Endothelial cell of umbilical vein (primary cell): Measurements from ENCODE around the gene KCNF1. TPM values are rescaled to one million over a fixed set of nuclear protein-coding genes. Genes with fewer than 3 reads are reported as not detected.

ENCODE experiments used
- Bru-seq: library from RNA; stranded (reverse); fragments of 400-500 nt; gene quantifications from one replicate; lab custom pipeline; 2021; lab: Mats Ljungman, UMichigan
- BruChase-seq, 2 experiments: library from RNA; stranded (reverse); fragments of 400-500 nt; gene quantifications; one replicate each; lab custom pipeline; 2021; lab: Mats Ljungman, UMichigan
- BruUV-seq: library from RNA; stranded (reverse); fragments of 400-500 nt; replicated peaks from 2 replicates; lab custom pipeline; 2021; lab: Mats Ljungman, UMichigan
- CTCF ChIA-PET: fragments of 300-600, 350-600 bp; sonication (Branson Sonifier 250); formaldehyde crosslinking; loops from one replicate; lab custom pipeline; 2021; ENCODE audit warnings: antibody characterized with exemption, inconsistent platforms; lab: Charles Lee
- POLR2A ChIA-PET: fragments of 300-600, 350-600 bp; sonication (Branson Sonifier 250); formaldehyde crosslinking; loops from one replicate; lab custom pipeline; 2021; ENCODE audit warnings: antibody characterized with exemption, inconsistent platforms; lab: Charles Lee
- DNase-seq: peaks from one replicate; pipeline ENCODE4 v3.0.0-alpha.2; 2011; ENCODE audit warnings: low read depth, low spot score
- FAIRE-seq: peaks from 2 replicates; lab custom pipeline; 2011; peaks lifted over from hg19 to GRCh38; lab: Jason Lieb, UNC
- H2AFZ ChIP-seq: 2 replicates; pipeline ENCODE4 v1.6.0; 2012; ENCODE audit warnings: low read depth, low read length, control low read depth, inconsistent platforms
- H3K27ac ChIP-seq: 2 replicates; pipeline ENCODE4 v1.5.1; 2011; ENCODE audit warnings: low read depth, mild to moderate bottlenecking, control low read depth, low read length, moderate library complexity; ENCODE audit not compliant: insufficient read depth
- H3K27me3 ChIP-seq, 2 experiments: 2 replicates each; pipeline versions ENCODE4 v1.6.0 to v1.6.1; 2011; ENCODE audit warnings: low read length in 2 of 2, mixed read lengths in 1 of 2; ENCODE audit not compliant: control insufficient read depth in 2 of 2, insufficient read depth in 2 of 2
- H3K36me3 ChIP-seq, 2 experiments: 2 replicates in 1 of 2; 3 replicates in 1 of 2; pipeline ENCODE4 v1.5.1; 2011; ENCODE audit warnings: low read length in 2 of 2, mild to moderate bottlenecking in 1 of 2, moderate library complexity in 1 of 2; ENCODE audit not compliant: control insufficient read depth in 2 of 2, insufficient read depth in 2 of 2; ENCODE audit errors: extremely low read depth in 1 of 2
- H3K4me1 ChIP-seq: 3 replicates; pipeline ENCODE4 v1.5.1; 2011; ENCODE audit warnings: mild to moderate bottlenecking, low read length; ENCODE audit not compliant: control insufficient read depth, insufficient read depth; ENCODE audit errors: extremely low read depth
- H3K4me2 ChIP-seq: 2 replicates; pipeline ENCODE4 v1.6.1; 2011; ENCODE audit warnings: low read length, control low read depth, mixed read lengths; ENCODE audit not compliant: insufficient read depth
- H3K4me3 ChIP-seq, 3 experiments: fragments of 200-600 bp in 1 of 3; sonication (generic), shearing (Covaris generic) in 1 of 3; replicated peaks in 1 of 3; 2 replicates each; pipeline ENCODE4 v1.5.1; 2011 to 2016; ENCODE audit warnings: control low read depth in 3 of 3, low read length in 3 of 3, mild to moderate bottlenecking in 2 of 3, inconsistent platforms in 1 of 3, low read depth in 1 of 3, moderate library complexity in 1 of 3; ENCODE audit not compliant: insufficient read depth in 1 of 3
- H3K79me2 ChIP-seq: 2 replicates; pipeline ENCODE4 v1.6.0; 2012; ENCODE audit warnings: low read length, inconsistent platforms; ENCODE audit not compliant: control insufficient read depth, insufficient read depth
- H3K9ac ChIP-seq: replicated peaks from 2 replicates; pipeline ENCODE3; 2011; ENCODE audit warnings: low read length, control low read depth; ENCODE audit not compliant: insufficient read depth; ENCODE audit errors: extremely low read depth
- H3K9me1 ChIP-seq: replicated peaks from 3 replicates; pipeline ENCODE4 v1.6.0; 2011; ENCODE audit warnings: mild to moderate bottlenecking, low read length; ENCODE audit not compliant: control insufficient read depth, insufficient read depth; ENCODE audit errors: extremely low read depth
- H3K9me3 ChIP-seq: replicated peaks from 2 replicates; pipeline ENCODE4 v1.5.1; 2012; ENCODE audit warnings: low read length, inconsistent platforms; ENCODE audit not compliant: control insufficient read depth, insufficient read depth
- H4K20me1 ChIP-seq: replicated peaks from 2 replicates; pipeline ENCODE3; 2011; ENCODE audit warnings: mild to moderate bottlenecking, low read length; ENCODE audit not compliant: control insufficient read depth, insufficient read depth; ENCODE audit errors: extremely low read depth
- CTCF ChIP-seq, 2 donors: IDR thresholded peaks; 1 replicate in 1 of 2; 2 replicates in 1 of 2; pipeline ENCODE4 v1.5.1; 2011; ENCODE audit warnings: low read length in 2 of 2, mild to moderate bottlenecking in 2 of 2, moderate library complexity in 2 of 2, control low read depth in 1 of 2, inconsistent platforms in 1 of 2, low read depth in 1 of 2; ENCODE audit not compliant: insufficient read depth in 1 of 2; ENCODE audit errors: extremely low read depth in 1 of 2
- POLR2AphosphoS5 ChIP-seq: IDR thresholded peaks from 2 replicates; pipeline ENCODE4 v1.6.1; 2012; ENCODE audit warnings: low read depth, mild to moderate bottlenecking, control low read depth, low read length, moderate library complexity; ENCODE audit not compliant: insufficient read depth
- dilution Hi-C: fragments of 300-500 bp; cut with MboI; formaldehyde crosslinking; loops from one replicate; pipeline ENCODE4 v1.15.0; 2019; ENCODE audit warnings: low sequenced_read_pairs; ENCODE audit not compliant: extremely low pct_ligation_motif_present
- intact Hi-C: fragments of 100-400 bp; cut with micrococcal nuclease; formaldehyde crosslinking; loops from one replicate; pipeline ENCODE4 v1.10.0; 2022
- long read RNA-seq: library from polyadenylated mRNA; stranded (forward); transcript quantifications from one replicate; pipeline ENCODE4 v2.0.0, GENCODE V29; 2021
- polyA minus RNA-seq, 3 experiments: library from RNA; depleted of rRNA, polyadenylated mRNA; stranded (reverse); fragments of >200 nt; gene quantifications; 1 replicate in 1 of 3; 2 replicates in 2 of 3; pipeline ENCODE4 v1.2.3, GENCODE V29; 2011
- polyA plus RNA-seq, 4 experiments: library from polyadenylated mRNA; depleted of rRNA in 3 of 4; stranded (reverse) in 3 of 4; unstranded in 1 of 4; fragments of >200 nt; gene quantifications; 2 replicates each; pipeline versions ENCODE4 v1.2.1 to v1.2.3, GENCODE V29; 2011 to 2012; ENCODE audit warnings: missing spikeins in 1 of 4
- total RNA-seq: library from RNA; stranded (reverse); gene quantifications from 2 replicates; pipeline ENCODE4 v1.2.3, GENCODE V29; 2021

KCNF1 gene
- total RNA-seq = 0.28 and 0.42 TPM in 2 replicates
- 0.23 and 0.27 TPM in 2 replicates for polyA plus RNA-seq
- polyA plus RNA-seq (2011; cell fraction: cytosol; rRNA removed) = 0.13 and 0.16 TPM in 2 replicates
- polyA plus RNA-seq (2011; cell fraction: nucleus; rRNA removed) = 0.17 TPM in 1 of 2 replicates, not detected in the other
- polyA plus RNA-seq (2012) = 0.43 and 0.48 TPM in 2 replicates
- 0.41 TPM in 1 of 2 replicates, not detected in the other for polyA minus RNA-seq
- not detected for polyA minus RNA-seq (2011; cell fraction: cytosol; rRNA and poly(A)+ RNA removed)
- 0.29 and 0.43 TPM in 2 replicates for polyA minus RNA-seq (2011; cell fraction: nucleus; rRNA and poly(A)+ RNA removed)
- Bru-seq, nascent RNA = not detected
- BruChase-seq, experiment 1, labeled RNA remaining after a 6-hour chase = percentile 17 among the genes with signal in this experiment
- BruChase-seq, experiment 2, labeled RNA remaining after a 2-hour chase = percentile 20 among the genes with signal in this experiment
- long read RNA-seq, partial matches to known transcripts = 0 of 1 reads
- long read RNA-seq, other reads (novel, unspliced or antisense) = 0 of 1 reads

GRCh38 chr2:10911291-10912075 lies at the start of gene KCNF1:
Gene KCNF1 (plus strand): TSS chr2:10911934. CDS start chr2:10912427, 493 bp downstream.
- no peak within 1 kb of the TSS for H3K27ac ChIP-seq
- H3K9ac ChIP-seq = peak within 1 kb of the TSS; percentile 19
- H3K9me1 ChIP-seq = no peaks in the 10 kb centered on the region
- POLR2A ChIA-PET = no interaction called here
- no TSS peak for BruUV-seq
- no peaks in the 10 kb centered on the region for H3K79me2 ChIP-seq
- H3K4me1 ChIP-seq = peaks cover 5% of the 10 kb centered on the region
- dilution Hi-C loops = no loop called here
- peak within 1 kb of the TSS; percentile 9 to 25 (median 17) for H3K4me3 ChIP-seq
- peak within 1 kb of the TSS; percentile 48 for H3K4me2 ChIP-seq
- FAIRE-seq = peak; percentile 77
- no peak for TF ChIP-seq POLR2AphosphoS5
- TF ChIP-seq CTCF (IDR thresholded peaks at IDR 0.05; ENCODE audit: extremely low read depth in 1 of 2, insufficient read depth in 1 of 2, low read depth in 1 of 2, low read length in 2 of 2) = peak; percentile 20 to 32
- peak; percentile 66 for DNase-seq
- no peaks in the 10 kb centered on the region for H4K20me1 ChIP-seq
- H3K36me3 ChIP-seq = no peaks in the 10 kb centered on the region
- H2AFZ ChIP-seq = peak within 1 kb of the TSS; percentile 55
- peaks cover 25 to 27% of the 10 kb centered on the region in 2 experiments for H3K27me3 ChIP-seq
- no peaks in the 10 kb centered on the region for H3K9me3 ChIP-seq
- intact Hi-C loops = loop anchor here (1.0 kb wide), 4 partner anchors 20 to 213 kb away; no protein-coding TSS in a partner anchor
- CTCF ChIA-PET = interaction anchor here (0.9 to 3.3 kb wide), 11 partner anchors 10 to 213 kb away, joined by 3 to 16 read pairs (median 4); no protein-coding TSS in a partner anchor
